Skeletal muscle tissue (tissue), 4 donors: ENCODE data around the gene MRPL49. TPM values are rescaled to one million over a fixed set of nuclear protein-coding genes. Genes with fewer than 3 reads are reported as not detected.

Experiments used
- H3K27ac ChIP-seq: one replicate; pipeline ENCODE4 v1.7.0; 2013; ENCODE audit warnings: mild to moderate bottlenecking, low read depth, low read length, inconsistent platforms
- H3K27me3 ChIP-seq, 3 donors: one replicate each; pipeline ENCODE4 v1.7.0; 2013; ENCODE audit warnings: low read length in 3 of 3; ENCODE audit not compliant: control insufficient read depth in 3 of 3, insufficient read depth in 3 of 3
- H3K36me3 ChIP-seq, 3 donors: one replicate each; pipeline ENCODE4 v1.7.0; 2013; ENCODE audit warnings: low read length in 3 of 3; ENCODE audit not compliant: control insufficient read depth in 3 of 3, insufficient read depth in 3 of 3
- H3K4me1 ChIP-seq, 3 donors: one replicate each; pipeline ENCODE4 v1.7.0; 2013; ENCODE audit warnings: low read length in 3 of 3, mild to moderate bottlenecking in 3 of 3; ENCODE audit not compliant: control insufficient read depth in 3 of 3, insufficient read depth in 3 of 3
- H3K4me3 ChIP-seq, 3 donors: one replicate each; pipeline ENCODE4 v1.7.0; 2013; ENCODE audit warnings: low read length in 3 of 3
- H3K9ac ChIP-seq, 3 donors: one replicate each; pipeline ENCODE4 v1.7.0; 2013; ENCODE audit warnings: low read length in 3 of 3, mild to moderate bottlenecking in 3 of 3, moderate library complexity in 2 of 3, low read depth in 1 of 3
- H3K9me3 ChIP-seq, 3 donors: one replicate each; pipeline ENCODE4 v1.7.0; 2013; ENCODE audit warnings: low read length in 3 of 3; ENCODE audit not compliant: control insufficient read depth in 3 of 3
- total RNA-seq: library from RNA; depleted of rRNA; stranded (reverse); fragments of >200 nt; gene quantifications from one replicate; pipeline ENCODE4 v1.2.3, GENCODE V29; 2014
- donor health status: Osteomylitis.

MRPL49 gene
- total RNA-seq, result 21.4 TPM

DNA sequence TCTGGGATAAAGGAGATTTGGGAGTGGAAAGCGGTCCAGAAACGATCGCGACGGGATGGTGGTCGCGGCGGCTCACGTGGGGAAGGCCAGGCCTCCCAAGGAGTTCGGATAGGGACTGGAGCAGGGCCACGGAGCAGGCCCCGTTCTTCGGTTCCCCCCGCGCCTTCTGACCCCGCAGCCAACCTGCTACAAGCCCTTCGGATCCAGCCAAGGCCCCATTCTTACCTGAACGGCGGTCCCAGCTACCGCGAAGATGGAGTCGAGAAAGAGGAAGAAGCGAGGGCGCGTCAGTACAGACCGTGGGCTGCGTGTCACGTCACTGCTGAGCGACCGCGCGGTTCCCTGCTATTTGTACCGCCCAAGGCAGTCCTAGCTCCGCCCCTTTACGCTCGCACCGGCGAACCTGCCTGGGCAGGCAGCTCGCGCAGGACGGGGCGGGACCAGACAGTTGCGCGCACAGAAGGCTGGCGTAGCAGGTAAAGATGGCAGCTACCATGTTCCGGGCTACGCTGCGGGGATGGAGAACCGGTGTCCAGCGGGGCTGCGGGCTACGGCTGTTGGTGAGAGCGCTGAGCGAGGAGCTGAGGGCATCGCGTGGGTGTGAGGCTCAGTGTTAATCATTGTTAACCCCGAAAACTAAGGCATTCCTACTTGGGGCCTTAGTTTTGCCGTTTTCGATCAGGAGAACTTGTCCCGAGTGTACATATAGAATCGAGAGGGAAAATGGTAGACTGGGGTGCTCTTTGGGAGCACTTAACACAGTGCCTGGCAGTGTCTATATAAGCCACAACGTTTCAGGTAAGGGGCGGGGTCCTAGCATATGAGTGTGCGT lies at the start of gene MRPL49, which contains the start of gene FAU:
TSS of gene MRPL49 (plus strand) at position 457 of the 832 bp plus-strand sequence. CDS start at position 483, 26 bp downstream.
TSS of gene FAU (minus strand) at position 270 of the 832 bp plus-strand sequence. CDS start 321 bp downstream, outside the sequence.
- Histone ChIP-seq H3K27me3 (no peaks in the 10 kb centered on the region), H3K9ac (peak within 1 kb of the TSS; percentile 95 to 98 (median 97)), H3K27ac (peak within 1 kb of the TSS; percentile 91), H3K9me3 (no peaks in the 10 kb centered on the region), H3K4me3 (peak within 1 kb of the TSS; percentile 88 to 99 (median 99)), H3K4me1 (peaks cover 20 to 38% (median 22%) of the 10 kb centered on the region in 3 donors), H3K36me3 (peaks cover 49 to 54% (median 54%) of the 10 kb centered on the region in 3 donors)

DNA sequence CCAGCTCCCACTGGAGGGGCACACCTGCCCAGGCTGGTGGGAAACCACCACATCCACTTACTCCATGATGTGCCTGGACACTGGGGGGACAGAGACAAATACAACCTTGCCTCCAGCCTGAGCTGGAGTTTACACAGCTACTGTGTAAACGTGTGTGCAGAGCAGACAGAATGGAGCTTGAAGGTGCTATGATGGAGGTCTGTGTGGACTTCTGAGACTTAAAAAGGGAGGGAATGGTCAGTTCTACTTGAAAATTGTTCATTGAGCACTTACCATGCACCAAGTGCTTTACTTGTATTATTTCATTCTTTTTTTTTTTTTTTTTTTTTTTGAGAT lies 49.5 kb upstream of the MRPL49 start:
- no peaks in the 10 kb centered on the region for H3K4me1 ChIP-seq
- H3K4me3 ChIP-seq, result no peak overlapping the region
- H3K27me3 ChIP-seq, result no peaks in the 10 kb centered on the region
- H3K27ac ChIP-seq, result no peak overlapping the region
- no peaks in the 10 kb centered on the region for H3K36me3 ChIP-seq
- H3K9ac ChIP-seq, result no peak overlapping the region
- H3K9me3 ChIP-seq, result no peaks in the 10 kb centered on the region

DNA sequence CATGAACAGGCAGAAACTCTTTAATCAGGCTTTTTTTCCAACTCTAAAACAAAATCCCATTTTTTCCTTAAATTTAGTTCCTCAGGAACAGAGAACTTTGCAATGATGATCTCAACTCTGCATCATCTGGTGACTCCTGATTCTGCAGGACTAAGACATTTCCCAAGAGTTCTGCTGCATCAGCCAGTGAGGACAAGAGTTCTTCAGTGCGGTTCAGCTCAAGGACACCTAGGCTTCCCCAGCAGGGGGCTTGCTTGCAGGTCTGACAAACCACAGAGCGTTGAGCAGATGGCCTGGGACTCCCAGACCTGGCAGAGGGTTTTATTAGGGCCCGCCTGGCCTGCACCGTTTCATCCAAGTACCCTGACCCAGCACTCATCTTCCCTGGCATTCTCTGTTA lies 44.7 kb upstream of the MRPL49 start:
- no peaks in the 10 kb centered on the region for H3K9me3 ChIP-seq
- no peak overlapping the region for H3K4me3 ChIP-seq
- no peaks in the 10 kb centered on the region for H3K27me3 ChIP-seq
- H3K4me1 ChIP-seq, result no peaks in the 10 kb centered on the region
- H3K27ac ChIP-seq, result no peak overlapping the region
- no peak overlapping the region for H3K9ac ChIP-seq
- no peaks in the 10 kb centered on the region for H3K36me3 ChIP-seq

DNA sequence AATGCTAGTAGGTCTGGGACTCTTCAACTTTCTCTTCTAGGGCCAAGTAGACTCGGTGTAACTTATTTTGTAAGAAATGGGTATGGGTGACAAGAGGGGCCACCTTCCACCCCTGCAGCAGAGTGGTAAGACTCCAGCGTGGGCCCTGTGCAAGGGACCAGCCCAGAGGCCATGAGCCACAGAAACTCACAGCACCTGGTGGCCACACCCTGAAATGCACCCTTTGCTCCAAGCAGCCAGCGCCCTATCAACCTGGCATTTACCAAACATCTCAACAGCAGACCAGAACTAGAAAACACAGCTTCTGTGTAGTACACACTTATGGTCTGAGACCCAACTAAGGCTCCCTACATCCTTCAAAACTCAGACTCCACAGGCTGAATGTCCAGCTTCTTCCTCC lies 44.0 kb upstream of the MRPL49 start:
- Histone ChIP-seq H3K4me1 (peaks cover under 1 to 2% (median under 1%) of the 10 kb centered on the region in 3 donors), H3K27me3 (no peaks in the 10 kb centered on the region), H3K9me3 (no peaks in the 10 kb centered on the region), H3K27ac (no peak overlapping the region), H3K4me3 (no peak overlapping the region), H3K9ac (no peak overlapping the region), H3K36me3 (no peaks in the 10 kb centered on the region)

DNA sequence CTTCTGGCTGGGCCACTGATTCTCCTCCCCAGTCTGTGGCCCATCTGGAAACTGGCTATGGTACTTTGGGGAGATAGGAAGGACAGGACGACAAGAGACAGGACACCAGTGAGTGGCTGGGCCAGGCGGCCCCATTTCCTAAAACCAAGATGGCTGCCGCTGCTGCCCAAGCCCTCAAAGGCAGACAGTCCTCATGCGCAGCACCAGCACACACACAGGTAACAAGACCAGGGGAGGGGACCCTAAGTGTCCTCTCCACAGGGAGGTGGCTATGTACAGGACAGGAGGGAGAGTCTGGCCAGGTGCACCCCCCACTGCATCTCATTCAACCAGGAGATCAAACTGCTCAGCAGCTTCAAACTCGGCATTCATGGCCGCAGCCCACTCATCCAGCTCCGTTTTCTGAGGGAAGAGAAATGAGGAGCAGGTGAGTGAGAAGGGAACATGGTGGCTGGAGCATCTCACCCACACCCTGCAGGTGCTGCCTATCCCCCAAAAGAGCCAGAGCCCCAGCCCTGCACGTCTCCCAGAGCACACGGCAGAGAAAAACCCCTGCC lies 43.3 kb upstream of the MRPL49 start:
- H3K27ac ChIP-seq, result no peak overlapping the region
- no peak overlapping the region for H3K9ac ChIP-seq
- peaks cover 7 to 8% (median 8%) of the 10 kb centered on the region in 3 donors for H3K4me1 ChIP-seq
- H3K36me3 ChIP-seq, result no peaks in the 10 kb centered on the region
- H3K9me3 ChIP-seq, result no peaks in the 10 kb centered on the region
- H3K4me3 ChIP-seq, result no peak overlapping the region
- H3K27me3 ChIP-seq, result no peaks in the 10 kb centered on the region

DNA sequence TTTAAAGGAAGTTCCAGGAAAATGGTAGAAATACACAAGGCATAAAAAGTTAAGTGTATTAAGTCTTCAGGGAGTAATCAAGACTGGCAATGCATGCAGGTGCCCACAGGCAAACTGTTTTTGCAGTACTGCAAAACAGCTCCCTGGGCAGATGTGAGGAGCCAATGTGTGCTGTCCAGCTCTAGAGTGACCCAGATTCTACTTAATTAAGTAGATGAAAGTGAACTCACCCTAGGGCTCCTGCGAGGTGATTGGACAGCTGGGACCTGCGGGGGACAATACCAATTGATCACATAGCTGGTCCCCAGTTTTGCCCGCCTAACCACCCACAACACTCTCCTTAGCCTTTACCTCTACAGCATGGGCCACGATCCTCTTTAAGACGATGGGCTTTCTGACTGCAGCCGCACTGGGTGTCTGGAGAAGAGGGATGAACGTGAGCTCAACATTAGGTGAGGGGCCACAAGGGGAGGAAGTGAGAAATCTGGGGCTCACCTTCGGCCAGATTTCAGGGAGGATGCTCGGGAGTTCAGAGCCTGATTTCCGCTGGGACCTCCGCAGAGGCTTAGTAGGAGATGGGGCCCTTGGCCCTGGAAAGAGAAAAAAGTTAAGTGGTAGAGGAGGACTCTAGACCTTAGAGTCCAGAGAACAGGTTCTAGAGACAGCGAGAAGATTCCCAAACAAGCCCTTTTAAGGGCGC lies 38.8 kb upstream of the MRPL49 start:
- Histone ChIP-seq H3K36me3 (peaks cover 25 to 28% (median 26%) of the 10 kb centered on the region in 3 donors), H3K4me1 (peaks cover 20 to 23% (median 21%) of the 10 kb centered on the region in 3 donors), H3K27me3 (no peaks in the 10 kb centered on the region), H3K4me3 (peak overlapping the region; percentile 77 to 92 (median 92)), H3K27ac (peak overlapping the region; percentile 86), H3K9me3 (no peaks in the 10 kb centered on the region), H3K9ac (peak overlapping the region; percentile 74 to 86 (median 86))

DNA sequence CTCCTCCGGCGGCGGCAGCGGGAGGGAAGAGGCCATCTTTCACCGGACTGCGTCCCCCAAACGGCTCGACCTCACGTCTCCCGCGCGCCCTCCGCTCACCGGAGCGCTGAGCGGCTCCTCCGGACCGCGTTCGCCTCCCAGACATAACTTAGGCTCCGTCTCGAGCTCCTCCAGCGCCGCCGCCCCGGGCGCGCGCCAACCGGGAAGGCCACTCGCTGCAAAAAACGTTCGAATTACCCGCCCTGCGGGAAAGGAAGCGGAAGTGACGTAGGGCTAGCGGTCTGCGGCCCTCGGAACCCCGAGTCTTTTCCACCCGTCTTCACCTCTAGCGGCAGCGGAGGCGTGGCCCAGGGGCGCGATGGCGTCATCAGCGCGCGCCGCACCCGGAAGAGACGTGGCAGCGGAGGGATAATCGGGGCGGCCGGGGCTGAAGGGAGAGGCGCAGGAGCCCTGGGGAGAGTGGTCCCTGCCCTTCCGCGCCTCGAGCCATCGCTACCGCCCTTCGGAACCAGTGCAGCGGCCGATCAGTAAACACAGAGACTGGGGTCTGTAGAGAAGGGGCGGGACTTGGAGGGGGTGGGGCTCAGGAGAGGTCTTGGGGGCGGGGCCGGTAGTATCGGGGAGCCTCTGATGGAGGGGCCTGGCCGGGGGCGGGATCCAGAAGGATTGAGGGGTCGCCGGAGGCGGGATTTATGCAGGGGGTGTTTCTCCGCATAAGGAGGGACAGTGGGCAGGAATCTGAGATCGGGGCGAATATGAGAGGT lies 38.1 kb upstream of the MRPL49 start, which contains the start of the genes CDCA5 and ZFPL1:
TSS of gene CDCA5 (minus strand) at position 207 of the 764 bp plus-strand sequence. CDS start at position 145, 62 bp downstream.
TSS of gene ZFPL1 (plus strand) at position 389 of the 764 bp plus-strand sequence. CDS start 477 bp downstream, outside the sequence.
- Histone ChIP-seq H3K27me3 (no peaks in the 10 kb centered on the region), H3K9ac (peak within 1 kb of the TSS; percentile 74 to 86 (median 86)), H3K4me3 (peak within 1 kb of the TSS; percentile 92), H3K36me3 (peaks cover 30 to 33% (median 31%) of the 10 kb centered on the region in 3 donors), H3K9me3 (no peaks in the 10 kb centered on the region), H3K27ac (peak within 1 kb of the TSS; percentile 86), H3K4me1 (peaks cover 20 to 23% (median 21%) of the 10 kb centered on the region in 3 donors)

DNA sequence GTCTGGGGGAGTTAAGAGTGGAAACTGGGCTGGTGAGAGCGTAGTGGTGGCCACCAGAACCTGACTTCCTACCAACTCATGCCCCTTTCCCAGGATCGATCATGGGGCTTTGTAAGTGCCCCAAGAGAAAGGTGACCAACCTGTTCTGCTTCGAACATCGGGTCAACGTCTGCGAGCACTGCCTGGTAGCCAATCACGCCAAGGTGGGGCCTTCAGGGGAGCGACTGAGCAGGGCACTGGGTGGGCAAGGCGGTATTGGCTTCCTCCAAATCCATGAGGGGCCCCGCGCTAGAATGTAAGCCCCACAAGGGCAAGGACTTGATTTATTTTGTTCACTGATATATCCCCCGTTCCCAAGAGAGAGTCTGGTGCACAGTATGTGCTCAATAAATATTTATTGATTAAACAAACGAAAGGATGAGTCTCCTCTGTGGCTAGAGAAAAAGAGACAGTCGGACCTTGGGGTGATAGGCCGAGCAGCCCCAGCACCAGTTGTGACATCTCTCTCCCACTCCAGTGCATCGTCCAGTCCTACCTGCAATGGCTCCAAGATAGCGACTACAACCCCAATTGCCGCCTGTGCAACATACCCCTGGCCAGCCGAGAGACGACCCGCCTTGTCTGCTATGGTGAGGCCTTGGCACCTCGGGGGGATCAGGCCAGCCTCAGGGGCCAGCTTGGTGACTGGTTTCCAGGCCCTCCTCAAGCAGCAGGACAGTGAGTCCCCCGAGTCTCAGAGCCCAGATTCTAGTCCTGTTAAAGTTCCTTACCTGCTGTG lies 37.3 kb upstream of the MRPL49 start:
- H3K27ac ChIP-seq, result peak overlapping the region; percentile 86
- H3K27me3 ChIP-seq, result no peaks in the 10 kb centered on the region
- peak overlapping the region; percentile 92 for H3K4me3 ChIP-seq
- peaks cover 20 to 23% (median 21%) of the 10 kb centered on the region in 3 donors for H3K4me1 ChIP-seq
- H3K36me3 ChIP-seq, result peaks cover 31 to 37% (median 32%) of the 10 kb centered on the region in 3 donors
- H3K9me3 ChIP-seq, result no peaks in the 10 kb centered on the region
- H3K9ac ChIP-seq, result peak overlapping the region; percentile 74 to 86 (median 86)
